ENCODE measurements around the gene CCT8L2.
"Not testable (repeated sequence)": the region's sequence is repeated elsewhere in the genome, so short reads cannot be mapped to it uniquely, and the experiment has no call there.

GRCh38 chr22:16617516-16617915 is 24.9 kb upstream of the CCT8L2 start:
- TF ChIP-seq JUN (IDR thresholded peaks at IDR 0.05; ENCODE audit: borderline replicate concordance, insufficient read depth, insufficient read length, low read depth); POLR2A (IDR thresholded peaks at IDR 0.05; ENCODE audit: low read depth, low read length); CTCF (IDR thresholded peaks at IDR 0.05; ENCODE audit: extremely low read depth in 1 of 2, insufficient read depth in 1 of 2, low read depth in 1 of 2, low read length in 2 of 2); EZH2 (IDR thresholded peaks at IDR 0.05; ENCODE audit: borderline replicate concordance, low read depth, low read length, severe bottlenecking); POLR2AphosphoS5 (IDR thresholded peaks at IDR 0.05; ENCODE audit: insufficient read depth, low read depth, low read length); FOS (IDR thresholded peaks at IDR 0.05; ENCODE audit: borderline replicate concordance, insufficient read depth, low read length); GATA2 (IDR thresholded peaks at IDR 0.05; ENCODE audit: insufficient read depth, insufficient read length, low read depth, low read length): not testable (repeated sequence)

Measured in endothelial cell of umbilical vein (primary cell).